ENCODE results near the gene HOXD12. TPM values are rescaled to one million over a fixed set of nuclear protein-coding genes. Genes with fewer than 3 reads are reported as not detected.

HOXD12 gene
- total RNA-seq, 2 experiments from 2014 or later, result not detected

DNA sequence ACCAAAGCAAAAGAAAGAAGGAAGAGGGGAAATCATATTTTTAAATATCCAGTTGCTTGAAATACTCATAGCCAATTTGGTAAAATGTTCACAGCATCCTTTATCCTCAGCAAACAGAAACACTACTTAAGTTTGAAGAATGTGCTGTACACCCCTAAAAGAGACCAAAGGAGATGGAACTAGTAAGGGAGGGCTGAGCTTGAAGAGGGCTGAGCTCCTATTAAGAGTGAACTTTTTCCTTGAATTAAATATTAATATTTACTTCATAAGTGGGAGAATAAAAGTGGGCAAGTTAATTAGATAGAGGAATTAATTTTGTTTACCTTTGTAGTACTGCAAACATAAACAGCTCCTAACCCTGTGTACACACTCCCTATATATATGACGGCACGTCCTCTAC lies 22.8 kb upstream of the HOXD12 start:
- no peak overlapping the region for H3K27ac Mint-ChIP-seq
- peaks cover 28% of the 10 kb centered on the region for H3K9me3 Mint-ChIP-seq
- peaks cover 92% of the 10 kb centered on the region for H3K27me3 Mint-ChIP-seq
- no peak for DNase-seq
- H3K4me3 Mint-ChIP-seq, result no peak overlapping the region
- H3K4me1 Mint-ChIP-seq, result peaks cover 14% of the 10 kb centered on the region
- H3K36me3 Mint-ChIP-seq, result peaks cover 19% of the 10 kb centered on the region

DNA sequence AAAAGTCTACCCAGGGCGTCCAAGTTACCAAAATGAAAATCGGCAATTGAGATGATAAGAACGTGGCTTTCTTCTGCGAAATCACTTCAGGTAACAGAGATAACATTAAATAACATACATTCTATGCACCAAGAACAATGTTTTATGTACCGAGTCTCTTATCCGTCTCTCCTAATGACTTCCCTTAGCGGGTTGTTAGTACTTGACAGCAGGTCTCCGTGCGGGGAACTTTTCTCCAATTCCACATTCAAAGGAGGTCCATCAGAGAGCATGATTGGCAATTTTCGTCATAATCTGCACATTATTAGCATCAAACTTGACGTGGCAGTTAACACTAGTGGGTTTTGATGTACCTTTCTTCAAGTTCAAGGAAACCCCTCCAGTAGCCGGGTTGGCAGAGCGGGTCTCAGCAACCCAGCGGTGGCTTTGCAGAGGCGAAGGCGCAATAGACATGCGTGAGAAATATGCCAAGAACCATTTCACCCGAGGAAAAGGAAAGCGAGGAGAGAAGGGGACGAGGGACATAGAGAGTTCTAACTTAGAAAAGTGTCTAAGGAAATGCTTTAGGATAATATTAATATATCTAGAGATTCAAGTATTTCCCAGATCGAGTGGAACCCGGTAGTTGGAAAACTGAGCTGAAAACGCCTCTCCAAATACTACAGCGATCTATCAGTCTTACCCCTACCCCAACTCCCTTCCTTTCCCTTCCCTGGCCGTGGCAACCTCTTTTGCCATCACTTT lies 20.9 kb upstream of the HOXD12 start:
- H3K4me1 Mint-ChIP-seq, result peaks cover 16% of the 10 kb centered on the region
- peak overlapping the region; percentile 54 for H3K27ac Mint-ChIP-seq
- H3K9me3 Mint-ChIP-seq, result peaks cover 30% of the 10 kb centered on the region
- DNase-seq, result no peak
- H3K36me3 Mint-ChIP-seq, result peaks cover 27% of the 10 kb centered on the region
- H3K4me3 Mint-ChIP-seq, result peak overlapping the region; percentile 55
- H3K27me3 Mint-ChIP-seq, result peaks cover 92% of the 10 kb centered on the region

DNA sequence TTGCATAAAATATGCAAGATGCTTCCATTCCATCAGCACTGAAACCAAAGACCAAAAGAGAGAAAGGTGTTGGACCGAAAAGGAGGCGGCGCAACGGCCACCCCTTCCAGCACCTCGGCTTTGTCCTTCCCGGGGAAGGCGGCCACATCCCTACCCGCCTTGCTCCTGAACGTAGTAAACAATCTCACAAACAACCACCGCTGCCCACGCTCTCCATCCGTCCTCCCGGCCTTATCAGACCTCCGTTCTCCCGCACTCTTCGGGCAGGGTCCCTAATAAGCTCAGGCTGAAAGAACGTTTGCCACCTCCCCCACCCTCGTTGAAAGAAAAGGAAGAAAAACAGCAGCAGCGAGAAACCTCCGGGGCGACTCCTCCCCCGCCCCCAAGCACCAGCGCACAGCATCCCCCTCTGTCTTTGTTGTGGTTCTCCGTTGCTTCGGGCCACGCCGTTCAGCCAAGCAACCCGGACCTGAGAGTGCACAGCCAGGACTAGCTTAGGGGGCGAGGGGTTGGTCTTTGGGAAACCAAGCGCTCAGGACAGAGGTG lies 20.2 kb upstream of the HOXD12 start:
- Mint-ChIP-seq H3K27ac (peak overlapping the region; percentile 54), H3K4me3 (peak overlapping the region; percentile 55), H3K36me3 (peaks cover 32% of the 10 kb centered on the region), H3K27me3 (peaks cover 92% of the 10 kb centered on the region), H3K4me1 (peaks cover 16% of the 10 kb centered on the region), H3K9me3 (peaks cover 34% of the 10 kb centered on the region)
- no peak for DNase-seq

DNA sequence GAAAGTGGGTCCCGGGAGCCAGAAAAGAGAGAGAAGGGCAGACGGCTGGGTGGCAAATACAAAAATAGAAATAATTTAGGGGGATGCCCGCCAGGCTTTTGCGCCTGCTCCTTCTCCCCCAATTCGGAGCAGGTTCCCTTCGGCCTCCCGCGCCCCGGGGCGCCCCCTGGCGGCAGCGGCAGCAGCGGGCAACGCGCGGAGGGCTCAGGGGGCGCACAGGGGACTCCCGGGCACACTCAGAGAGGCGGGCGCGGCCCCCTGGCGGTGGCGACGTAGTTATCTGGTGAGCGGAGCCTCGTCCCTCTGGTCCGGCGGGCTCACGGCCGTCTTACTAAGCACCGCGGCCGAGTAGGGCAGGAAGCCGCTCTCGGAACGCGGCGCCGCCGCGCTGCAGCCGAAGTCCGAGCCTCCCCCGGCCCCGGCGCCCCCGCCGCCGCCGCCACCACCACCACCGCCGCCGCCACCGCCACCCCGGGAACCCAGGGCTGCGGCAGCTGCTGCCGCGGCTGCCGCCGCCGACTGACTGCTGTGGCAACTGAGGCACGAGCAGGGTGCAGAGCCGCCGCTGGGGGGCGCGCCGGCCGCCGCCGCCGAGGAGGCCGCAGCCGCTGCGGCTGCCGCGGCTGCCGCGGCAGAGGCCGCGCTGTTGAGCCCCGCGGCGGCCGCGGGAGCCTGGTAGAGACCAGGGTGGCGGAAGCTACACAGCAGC lies 19.6 kb upstream of the HOXD12 start:
- Mint-ChIP-seq H3K9me3 (peaks cover 40% of the 10 kb centered on the region), H3K4me1 (peaks cover 16% of the 10 kb centered on the region), H3K27ac (peak overlapping the region; percentile 54), H3K27me3 (peaks cover 92% of the 10 kb centered on the region), H3K4me3 (peak overlapping the region; percentile 55), H3K36me3 (peaks cover 37% of the 10 kb centered on the region)
- peak; percentile 57 for DNase-seq

DNA sequence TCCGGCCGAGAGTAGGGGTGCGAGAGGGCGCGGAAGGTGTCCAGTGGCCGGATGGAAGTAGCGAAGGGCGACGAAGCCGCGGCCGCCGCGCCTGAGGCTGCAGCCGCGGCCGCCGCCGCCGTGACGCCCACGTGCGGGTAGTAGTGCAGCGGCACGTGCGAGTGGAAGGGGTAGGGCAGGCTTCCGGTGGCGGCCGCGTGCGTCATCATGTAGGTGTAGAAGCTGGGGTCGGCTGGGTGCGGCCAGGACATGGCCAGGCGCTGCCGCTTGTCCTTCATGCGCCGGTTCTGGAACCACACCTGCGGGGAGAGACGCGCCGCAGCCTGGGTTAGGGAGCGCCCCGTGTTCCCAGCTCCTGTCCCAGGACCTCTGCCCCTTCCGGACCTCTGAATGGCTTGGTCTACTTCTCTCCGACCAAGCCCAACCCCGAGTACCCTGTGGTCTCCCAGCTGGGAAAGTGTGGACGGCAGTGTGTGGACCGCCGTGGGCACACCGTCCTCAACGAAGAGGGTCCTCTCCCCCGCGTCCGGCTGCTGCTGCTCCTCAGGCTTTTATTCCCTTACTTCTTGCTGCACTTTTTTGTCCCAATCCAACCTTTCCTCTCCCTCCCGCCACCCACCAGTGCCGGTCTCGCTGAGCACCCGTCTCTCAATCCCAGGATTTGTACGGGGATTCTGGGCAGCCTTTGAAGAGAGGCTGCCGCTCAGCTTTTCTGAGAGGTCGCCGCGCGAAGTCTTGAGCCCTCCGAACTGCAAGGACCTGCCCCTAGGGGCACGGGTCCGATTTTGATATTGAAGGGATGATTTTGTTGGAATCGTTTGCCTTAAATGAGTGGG lies 18.8 kb upstream of the HOXD12 start:
- peaks cover 37% of the 10 kb centered on the region for H3K36me3 Mint-ChIP-seq
- H3K4me3 Mint-ChIP-seq, result peak overlapping the region; percentile 32
- peaks cover 92% of the 10 kb centered on the region for H3K27me3 Mint-ChIP-seq
- peaks cover 16% of the 10 kb centered on the region for H3K4me1 Mint-ChIP-seq
- H3K9me3 Mint-ChIP-seq, result peaks cover 37% of the 10 kb centered on the region
- peak overlapping the region; percentile 58 for H3K27ac Mint-ChIP-seq
- no peak for DNase-seq

DNA sequence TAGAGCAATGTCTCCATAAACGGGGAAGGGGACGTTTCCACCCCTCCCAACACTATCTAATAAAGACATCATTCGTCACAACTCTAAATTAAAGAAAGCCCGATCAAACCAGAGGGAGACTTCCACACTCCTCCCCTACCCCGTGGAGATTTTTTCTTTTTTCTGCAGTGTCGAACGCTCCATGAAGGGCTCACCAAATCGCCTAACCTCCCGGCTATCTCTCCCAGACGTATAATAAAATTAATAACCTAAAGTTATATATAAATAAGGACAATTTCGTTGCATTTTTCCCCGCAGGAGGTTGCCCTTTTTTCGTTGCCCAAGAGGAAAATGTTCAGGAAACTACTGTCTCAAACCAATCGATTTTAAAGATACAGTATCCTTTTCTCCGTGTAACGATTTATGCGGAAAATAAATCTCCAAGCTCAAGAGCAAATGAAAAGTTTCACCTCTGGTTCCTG lies 18.2 kb upstream of the HOXD12 start:
- Mint-ChIP-seq H3K4me3 (peak overlapping the region; percentile 32), H3K27ac (peak overlapping the region; percentile 66), H3K36me3 (peaks cover 37% of the 10 kb centered on the region), H3K4me1 (peaks cover 16% of the 10 kb centered on the region), H3K9me3 (peaks cover 37% of the 10 kb centered on the region), H3K27me3 (peaks cover 92% of the 10 kb centered on the region)
- no peak for DNase-seq

DNA sequence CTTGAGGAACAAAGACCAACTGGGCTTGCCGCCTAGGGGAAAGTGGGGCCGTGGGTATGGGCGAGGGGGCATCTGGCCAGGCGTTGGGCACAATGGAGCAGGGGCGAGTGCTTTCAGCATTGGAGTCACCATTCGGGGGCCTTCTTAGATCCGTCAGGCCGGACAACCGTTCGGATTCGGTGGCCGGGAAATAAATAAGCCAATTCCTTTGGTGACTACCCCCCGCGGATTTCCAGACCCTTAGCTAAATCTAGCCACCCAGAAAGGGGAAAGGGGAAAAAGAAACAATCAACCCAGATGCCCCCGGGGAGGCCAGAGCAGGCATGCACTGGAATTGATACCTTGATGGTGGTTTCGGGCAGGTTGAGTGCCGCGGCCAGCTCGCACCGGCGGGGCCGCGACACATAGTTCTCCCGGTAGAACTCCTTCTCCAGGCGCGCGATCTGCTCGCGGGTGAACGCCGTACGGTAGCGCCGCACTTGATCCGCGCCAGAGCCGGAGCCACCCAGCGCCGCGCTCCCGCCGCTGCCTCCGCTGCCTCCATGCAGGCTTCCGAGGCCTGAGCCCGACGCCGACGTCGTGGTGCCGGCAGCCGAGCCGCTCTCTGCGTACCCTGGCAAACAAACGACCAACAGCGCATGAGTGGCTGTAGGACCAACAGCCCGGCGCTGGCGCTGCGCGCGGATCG lies 17.6 kb upstream of the HOXD12 start:
- Mint-ChIP-seq H3K4me3 (no peak overlapping the region), H3K27ac (peak overlapping the region; percentile 66), H3K9me3 (peaks cover 40% of the 10 kb centered on the region), H3K36me3 (peaks cover 38% of the 10 kb centered on the region), H3K4me1 (peaks cover 16% of the 10 kb centered on the region), H3K27me3 (peaks cover 92% of the 10 kb centered on the region)
- DNase-seq, result no peak

DNA sequence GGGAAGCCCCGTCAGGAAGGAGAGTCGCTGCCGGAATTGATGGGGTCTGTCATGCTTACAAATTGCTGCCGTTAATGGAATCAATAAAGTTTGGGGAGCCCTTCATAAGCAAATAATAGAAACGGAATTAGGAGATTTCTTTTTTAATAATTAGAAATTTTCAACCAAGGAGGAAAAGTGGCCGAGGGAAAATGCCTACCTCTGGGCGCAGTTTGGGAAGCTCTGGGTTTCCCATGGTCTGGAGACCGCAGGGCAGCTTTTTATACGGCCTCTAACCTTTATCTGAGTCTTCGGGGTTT lies 17.1 kb upstream of the HOXD12 start:
- H3K4me1 Mint-ChIP-seq, result peaks cover 17% of the 10 kb centered on the region
- H3K36me3 Mint-ChIP-seq, result peaks cover 40% of the 10 kb centered on the region
- peak overlapping the region; percentile 48 for H3K27ac Mint-ChIP-seq
- H3K4me3 Mint-ChIP-seq, result no peak overlapping the region
- no peak for DNase-seq
- H3K9me3 Mint-ChIP-seq, result peaks cover 42% of the 10 kb centered on the region
- peaks cover 92% of the 10 kb centered on the region for H3K27me3 Mint-ChIP-seq

DNA sequence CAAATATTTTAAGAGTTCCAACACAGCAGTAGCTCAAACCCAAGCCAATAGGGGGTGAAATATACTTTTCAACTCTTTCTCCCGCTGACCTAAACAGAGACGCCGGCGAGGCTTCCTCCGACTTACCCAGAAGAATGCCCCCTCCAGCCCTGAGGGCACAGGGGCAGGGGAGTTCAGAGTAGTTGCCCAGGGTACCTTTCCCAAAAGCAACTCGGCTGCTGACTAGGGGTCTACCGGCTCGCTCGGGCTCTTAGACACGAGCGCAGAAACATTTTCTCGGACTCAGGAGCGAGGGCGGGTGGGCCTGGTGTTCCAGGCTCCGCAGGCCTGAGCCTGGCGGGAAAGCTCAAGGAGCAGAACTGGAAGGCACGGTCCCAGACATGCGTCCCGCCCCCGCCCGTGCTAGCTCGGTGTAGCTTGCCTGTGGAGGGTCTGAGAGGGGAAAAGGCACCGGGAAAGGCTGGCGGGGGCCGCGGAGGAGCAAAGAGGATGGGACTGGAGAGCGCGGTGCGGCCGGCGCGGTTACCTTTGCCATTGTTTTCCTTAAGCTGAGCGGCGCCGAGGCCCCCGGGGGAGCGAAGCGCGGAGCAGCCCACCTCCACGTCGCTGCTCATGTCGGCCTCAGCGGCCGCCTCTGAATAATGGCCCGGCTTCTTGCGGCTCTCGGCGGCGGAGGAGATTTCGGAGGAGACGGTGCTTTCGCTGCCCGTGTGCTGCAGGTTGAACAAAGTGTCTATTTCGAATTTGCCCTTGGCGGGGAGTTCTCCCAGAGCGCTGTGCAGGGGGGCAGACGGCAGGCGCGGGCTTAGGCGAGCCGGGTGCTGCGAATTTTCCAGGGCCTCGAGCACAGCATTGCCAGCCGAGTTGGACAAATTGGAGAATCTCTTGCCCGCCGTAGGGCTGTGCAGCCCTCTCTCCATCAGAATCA lies 16.5 kb upstream of the HOXD12 start:
- Mint-ChIP-seq H3K27ac (peak overlapping the region; percentile 48), H3K4me3 (peak overlapping the region; percentile 32), H3K27me3 (peaks cover 95% of the 10 kb centered on the region), H3K4me1 (peaks cover 17% of the 10 kb centered on the region), H3K36me3 (peaks cover 40% of the 10 kb centered on the region), H3K9me3 (peaks cover 42% of the 10 kb centered on the region)
- no peak for DNase-seq

DNA sequence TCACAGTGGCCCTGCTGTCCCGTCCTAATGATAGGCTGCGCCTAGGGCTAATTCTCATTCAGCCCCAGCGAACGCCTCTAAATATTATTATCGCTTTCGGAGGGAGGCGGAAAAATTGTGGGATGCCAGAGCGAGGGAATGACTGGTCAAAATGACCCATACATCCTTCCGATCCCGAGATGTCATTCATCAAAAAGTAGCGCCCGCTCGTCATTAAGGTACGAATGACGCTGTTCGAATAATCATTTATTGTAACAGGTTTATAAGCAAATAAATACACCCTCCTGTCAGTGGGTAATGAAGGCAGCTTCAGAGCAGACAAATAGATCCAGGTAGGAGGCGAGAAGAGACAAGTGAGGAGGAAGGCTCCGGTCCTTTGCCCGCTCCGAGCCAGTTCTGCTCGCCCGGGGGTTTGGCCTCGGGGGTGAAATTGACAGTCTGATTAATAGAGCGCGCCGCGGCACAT lies 15.8 kb upstream of the HOXD12 start, which contains the start of gene EVX2:
EVX2 (minus strand) TSS at position 167 of the 466 bp plus-strand sequence. CDS start 186 bp downstream, outside the sequence.
- peaks cover 38% of the 10 kb centered on the region for H3K36me3 Mint-ChIP-seq
- peaks cover 19% of the 10 kb centered on the region for H3K4me1 Mint-ChIP-seq
- H3K9me3 Mint-ChIP-seq, result peaks cover 37% of the 10 kb centered on the region
- peaks cover 95% of the 10 kb centered on the region for H3K27me3 Mint-ChIP-seq
- H3K27ac Mint-ChIP-seq, result peak within 1 kb of the TSS; percentile 69
- peak within 1 kb of the TSS; percentile 32 for H3K4me3 Mint-ChIP-seq
- DNase-seq, result no peak

DNA sequence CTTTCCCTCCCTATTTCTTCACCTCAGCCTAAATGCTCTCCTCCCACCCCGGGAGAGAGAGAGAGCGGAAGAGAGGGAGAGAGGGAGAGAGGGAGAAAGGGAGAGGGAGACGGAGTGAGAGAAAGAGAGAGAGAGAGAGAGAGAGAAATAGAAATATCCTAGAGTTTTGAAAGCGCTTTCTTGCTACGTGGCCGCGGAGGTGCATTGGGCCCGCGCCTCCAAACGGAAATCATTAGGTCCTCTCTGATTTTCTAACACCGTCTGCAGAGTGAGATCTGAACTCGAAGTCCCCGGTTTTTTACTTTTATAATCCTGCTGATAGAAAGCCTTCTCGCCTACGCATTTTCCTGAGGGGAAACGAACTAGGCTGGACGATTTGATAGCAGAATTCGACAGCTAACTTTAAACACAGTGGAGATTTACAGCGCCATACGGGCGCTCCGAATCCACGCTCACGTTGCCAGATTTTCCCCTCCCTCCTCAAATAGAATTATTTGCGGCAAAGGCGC lies 14.9 kb upstream of the HOXD12 start:
- Mint-ChIP-seq H3K9me3 (peaks cover 30% of the 10 kb centered on the region), H3K4me3 (peak overlapping the region; percentile 25), H3K36me3 (peaks cover 31% of the 10 kb centered on the region), H3K4me1 (peaks cover 12% of the 10 kb centered on the region), H3K27me3 (peaks cover 95% of the 10 kb centered on the region), H3K27ac (peak overlapping the region; percentile 69)
- DNase-seq, result no peak

DNA sequence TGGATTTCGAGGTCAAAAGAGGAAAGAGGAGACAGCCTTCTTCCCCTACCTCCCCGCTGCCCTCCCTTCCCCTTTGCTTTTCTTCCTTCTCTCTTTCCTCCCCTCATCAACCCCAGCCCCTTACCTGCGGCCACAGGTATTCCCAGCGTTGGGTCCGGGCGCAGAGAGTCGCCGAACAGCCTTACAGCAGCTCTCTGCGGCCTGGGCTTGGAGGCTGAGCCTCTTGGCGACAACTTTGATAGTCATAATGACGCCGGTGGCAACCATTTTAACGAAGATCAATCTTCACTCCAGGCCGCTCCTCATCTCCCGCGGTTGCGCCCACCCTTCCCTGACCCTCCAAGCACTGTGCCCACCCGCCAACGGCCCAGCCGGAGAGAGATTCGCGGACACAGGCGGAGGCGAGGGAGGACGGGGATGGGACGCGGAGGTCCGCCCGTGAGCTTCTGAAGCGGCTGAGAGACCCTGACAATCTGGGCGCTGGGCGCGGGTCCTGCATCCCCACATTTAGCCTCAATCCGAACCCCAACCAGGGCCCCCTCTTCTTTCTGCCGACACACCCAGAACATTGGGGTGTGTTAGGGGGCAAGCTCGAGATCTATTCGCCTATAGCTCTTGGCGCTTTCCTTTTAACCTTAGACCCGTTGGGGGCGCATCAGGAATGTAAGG lies 14.3 kb upstream of the HOXD12 start:
- Mint-ChIP-seq H3K27ac (no peak overlapping the region), H3K9me3 (peaks cover 30% of the 10 kb centered on the region), H3K36me3 (peaks cover 31% of the 10 kb centered on the region), H3K4me3 (no peak overlapping the region), H3K27me3 (peaks cover 99% of the 10 kb centered on the region), H3K4me1 (peaks cover 12% of the 10 kb centered on the region)
- no peak for DNase-seq

All from activated naive CD8-positive, alpha-beta T cell treated with anti-CD3 and anti-CD28 coated beads for 36 hours (primary cell).